Loucy (cell line): ENCODE data around the gene ACOT11.

Experiments
- EZH2phosphoT487 ChIP-seq: fragments of 200-600 bp; IDR thresholded peaks from 2 replicates; pipeline ENCODE4 v1.6.1; 2018; ENCODE audit warnings: antibody characterized with exemption, mild to moderate bottlenecking, moderate library complexity, borderline replicate concordance
- TF ChIP-seq, protein P1 (sequence below): fragments of 200-600 bp; sonication (generic); conservative IDR thresholded peaks from 2 replicates; pipeline ENCODE4 v1.5.1; 2014; ENCODE audit warnings: mild to moderate bottlenecking, antibody characterized with exemption, low read length

GRCh38 chr1:54581621-54582035 is 33.6 kb downstream of the ACOT11 start:
- TF ChIP-seq, protein P1, sequence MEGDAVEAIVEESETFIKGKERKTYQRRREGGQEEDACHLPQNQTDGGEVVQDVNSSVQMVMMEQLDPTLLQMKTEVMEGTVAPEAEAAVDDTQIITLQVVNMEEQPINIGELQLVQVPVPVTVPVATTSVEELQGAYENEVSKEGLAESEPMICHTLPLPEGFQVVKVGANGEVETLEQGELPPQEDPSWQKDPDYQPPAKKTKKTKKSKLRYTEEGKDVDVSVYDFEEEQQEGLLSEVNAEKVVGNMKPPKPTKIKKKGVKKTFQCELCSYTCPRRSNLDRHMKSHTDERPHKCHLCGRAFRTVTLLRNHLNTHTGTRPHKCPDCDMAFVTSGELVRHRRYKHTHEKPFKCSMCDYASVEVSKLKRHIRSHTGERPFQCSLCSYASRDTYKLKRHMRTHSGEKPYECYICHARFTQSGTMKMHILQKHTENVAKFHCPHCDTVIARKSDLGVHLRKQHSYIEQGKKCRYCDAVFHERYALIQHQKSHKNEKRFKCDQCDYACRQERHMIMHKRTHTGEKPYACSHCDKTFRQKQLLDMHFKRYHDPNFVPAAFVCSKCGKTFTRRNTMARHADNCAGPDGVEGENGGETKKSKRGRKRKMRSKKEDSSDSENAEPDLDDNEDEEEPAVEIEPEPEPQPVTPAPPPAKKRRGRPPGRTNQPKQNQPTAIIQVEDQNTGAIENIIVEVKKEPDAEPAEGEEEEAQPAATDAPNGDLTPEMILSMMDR = no peak
- TF ChIP-seq EZH2phosphoT487 = no peak
